ENCODE measurements around the gene GRK5. TPM values are rescaled to one million over a fixed set of nuclear protein-coding genes. Genes with fewer than 3 reads are reported as not detected.
A peak's percentile ranks its signal among the peaks of the same experiment; 100 is the strongest.

The GRK5 gene
- total RNA-seq, 1 experiment from 2014 or later: 0.82 TPM

GRCh38 chr10:119361037-119361436, 153.7 kb downstream of the GRK5 start:
- Mint-ChIP-seq H3K27me3 (ENCODE audit: insufficient read depth, unreplicated experiment) (no peaks in the 10 kb centered on the region), H3K4me3 (ENCODE audit: unreplicated experiment) (no peak overlapping the region), H3K4me1 (ENCODE audit: insufficient read depth, unreplicated experiment) (no peaks in the 10 kb centered on the region), H3K36me3 (ENCODE audit: insufficient read depth, unreplicated experiment) (peaks cover 6% of the 10 kb centered on the region), H3K27ac (ENCODE audit: low read depth, unreplicated experiment) (no peak overlapping the region), H3K9me3 (ENCODE audit: unreplicated experiment) (peaks cover 14% of the 10 kb centered on the region)
- intact Hi-C loops (cut with micrococcal nuclease): no loop called here
- no peak for DNase-seq (ENCODE audit: unreplicated experiment)
- no peak for TF ChIP-seq CTCF (IDR thresholded peaks at IDR 0.05; ENCODE audit: unreplicated experiment)
- CTCF ChIA-PET: no interaction called here
- POLR2A ChIA-PET: no interaction called here
- BruUV-seq (replicated peaks): no TSS peak

GRCh38 chr10:119362122-119362521, 154.8 kb downstream of the GRK5 start:
- ChIA-PET POLR2A (interaction anchor here (0.7 kb wide), 1 partner anchor 189 kb away, joined by 3 read pairs; no protein-coding TSS in a partner anchor), CTCF (no interaction called here)
- no peaks in the 10 kb centered on the region for H3K27me3 Mint-ChIP-seq (ENCODE audit: insufficient read depth, unreplicated experiment)
- no peak overlapping the region for H3K4me3 Mint-ChIP-seq (ENCODE audit: unreplicated experiment)
- H3K9me3 Mint-ChIP-seq (ENCODE audit: unreplicated experiment): peaks cover 6% of the 10 kb centered on the region
- intact Hi-C loops (cut with micrococcal nuclease): no loop called here
- no peak overlapping the region for H3K27ac Mint-ChIP-seq (ENCODE audit: low read depth, unreplicated experiment)
- no peaks in the 10 kb centered on the region for H3K4me1 Mint-ChIP-seq (ENCODE audit: insufficient read depth, unreplicated experiment)
- no peak for TF ChIP-seq CTCF (IDR thresholded peaks at IDR 0.05; ENCODE audit: unreplicated experiment)
- H3K36me3 Mint-ChIP-seq (ENCODE audit: insufficient read depth, unreplicated experiment): peaks cover 6% of the 10 kb centered on the region
- BruUV-seq (replicated peaks): no TSS peak
- DNase-seq (ENCODE audit: unreplicated experiment): peak; percentile 4

GRCh38 chr10:119364645-119365600, 157.6 kb downstream of the GRK5 start:
- TF ChIP-seq CTCF (IDR thresholded peaks at IDR 0.05; ENCODE audit: unreplicated experiment): no peak
- Mint-ChIP-seq H3K4me3 (ENCODE audit: unreplicated experiment) (no peak overlapping the region), H3K36me3 (ENCODE audit: insufficient read depth, unreplicated experiment) (peaks cover 2% of the 10 kb centered on the region), H3K27ac (ENCODE audit: low read depth, unreplicated experiment) (no peak overlapping the region), H3K9me3 (ENCODE audit: unreplicated experiment) (peaks cover 6% of the 10 kb centered on the region), H3K4me1 (ENCODE audit: insufficient read depth, unreplicated experiment) (no peaks in the 10 kb centered on the region), H3K27me3 (ENCODE audit: insufficient read depth, unreplicated experiment) (no peaks in the 10 kb centered on the region)
- ChIA-PET POLR2A (interaction anchor here (0.7 kb wide), 1 partner anchor 184 kb away, joined by 3 read pairs; no protein-coding TSS in a partner anchor), CTCF (interaction anchor here (0.6 to 1.0 kb wide), 5 partner anchors 54 to 1805 kb away, joined by 3 to 5 read pairs (median 3); no protein-coding TSS in a partner anchor)
- no TSS peak for BruUV-seq (replicated peaks)
- intact Hi-C loops (cut with micrococcal nuclease): no loop called here
- DNase-seq (ENCODE audit: unreplicated experiment): no peak

- Mint-ChIP-seq H3K9me3 (ENCODE audit: unreplicated experiment) (no peaks in the 10 kb centered on the region), H3K4me1 (ENCODE audit: insufficient read depth, unreplicated experiment) (peaks cover 4% of the 10 kb centered on the region), H3K36me3 (ENCODE audit: insufficient read depth, unreplicated experiment) (no peaks in the 10 kb centered on the region), H3K27me3 (ENCODE audit: insufficient read depth, unreplicated experiment) (no peaks in the 10 kb centered on the region), H3K27ac (ENCODE audit: low read depth, unreplicated experiment) (no peak overlapping the region), H3K4me3 (ENCODE audit: unreplicated experiment) (no peak overlapping the region)
- BruUV-seq (replicated peaks): no TSS peak
- ChIA-PET CTCF (interaction anchor here (0.6 to 0.7 kb wide), 3 partner anchors 10 to 220 kb away, joined by 3 read pairs; no protein-coding TSS in a partner anchor), POLR2A (no interaction called here)
- intact Hi-C loops (cut with micrococcal nuclease): no loop called here
- DNase-seq (ENCODE audit: unreplicated experiment): no peak
- TF ChIP-seq CTCF (IDR thresholded peaks at IDR 0.05; ENCODE audit: unreplicated experiment): no peak
These were observed 158.6 kb downstream of the GRK5 start for GRCh38 chr10:119365773-119366599.
